Fibroblast of gingiva (primary cell): Measurements from ENCODE around the gene INTU.
"Not testable (repeated sequence)": the region's sequence is repeated elsewhere in the genome, so short reads cannot be mapped to it uniquely, and the experiment has no call there.

Experiments used
- DNase-seq: peaks from one replicate; pipeline ENCODE4 v3.0.0-alpha.2; 2011; ENCODE audit warnings: low read depth

Gene INTU

DNA sequence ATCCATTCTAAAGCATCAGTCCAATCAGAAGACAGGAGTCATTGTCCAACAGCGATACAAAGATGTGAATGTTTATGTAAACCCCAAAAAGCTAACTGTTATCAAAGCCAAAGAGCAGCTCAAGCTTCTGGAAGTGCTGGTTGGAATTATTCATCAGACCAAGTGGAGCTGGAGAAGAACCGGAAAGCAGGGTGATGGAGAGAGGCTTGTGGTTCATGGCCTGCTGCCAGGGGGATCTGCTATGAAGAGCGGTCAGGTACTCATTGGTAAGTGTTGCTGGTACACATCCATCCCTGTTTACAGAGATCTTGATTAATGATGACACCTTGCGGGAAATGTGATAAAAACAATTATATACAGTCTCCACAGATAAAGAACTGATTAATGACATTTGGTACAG lies 11.0 kb downstream of the INTU start:
- no peak for DNase-seq

DNA sequence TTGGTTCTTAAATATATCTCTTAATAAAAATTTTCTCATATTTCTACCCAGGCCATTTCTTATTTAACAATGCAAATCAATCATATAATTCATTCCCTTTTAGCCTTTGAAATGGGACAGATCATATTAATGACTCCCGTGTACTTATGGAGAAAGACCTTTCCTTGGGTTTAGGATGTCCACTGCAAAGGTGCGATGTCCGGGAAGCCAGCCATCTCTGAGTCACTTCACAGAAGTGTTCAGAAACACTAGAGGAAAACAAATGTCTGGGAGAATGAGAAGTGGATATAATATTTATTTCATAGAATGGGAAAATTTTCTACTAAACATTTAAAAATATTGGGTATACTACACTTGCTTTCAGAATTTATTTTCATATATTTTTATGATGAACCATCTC lies 15.3 kb downstream of the INTU start:
- no peak for DNase-seq

GRCh38 chr4:127655590-127655989 lies 22.8 kb downstream of the INTU start:
- DNase-seq = not testable (repeated sequence)

- DNase-seq = no peak
These were observed 23.4 kb downstream of the INTU start for GRCh38 chr4:127656047-127656680.

DNA sequence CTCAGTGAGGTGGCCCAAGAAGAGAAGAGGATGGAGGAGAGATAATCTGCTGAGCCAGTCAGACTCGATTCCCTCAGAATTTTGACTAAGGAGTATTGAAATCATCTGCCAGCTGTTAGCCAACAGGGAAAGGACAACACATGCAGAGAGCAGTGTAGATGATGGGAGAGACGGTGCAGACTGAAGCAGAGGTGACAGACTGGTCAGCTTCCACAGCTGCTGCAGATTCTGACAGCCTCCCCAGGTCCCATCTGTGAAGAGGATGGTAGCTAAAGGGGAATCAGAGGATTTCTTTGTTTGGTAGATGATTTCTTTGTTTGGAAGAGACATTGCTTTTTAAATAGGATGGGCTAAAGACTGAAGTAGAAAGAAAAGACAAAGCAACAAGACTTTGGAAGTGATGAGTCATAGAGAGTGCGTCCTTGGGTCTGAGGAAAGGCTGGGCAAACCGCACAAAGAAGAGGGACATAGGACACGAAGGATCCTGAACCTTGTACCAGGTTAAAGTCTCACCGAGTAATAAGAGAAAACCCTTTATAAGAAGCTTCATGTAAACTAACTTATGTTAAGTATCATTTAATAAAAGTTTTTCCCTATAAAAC lies 27.6 kb downstream of the INTU start:
- no peak for DNase-seq

DNA sequence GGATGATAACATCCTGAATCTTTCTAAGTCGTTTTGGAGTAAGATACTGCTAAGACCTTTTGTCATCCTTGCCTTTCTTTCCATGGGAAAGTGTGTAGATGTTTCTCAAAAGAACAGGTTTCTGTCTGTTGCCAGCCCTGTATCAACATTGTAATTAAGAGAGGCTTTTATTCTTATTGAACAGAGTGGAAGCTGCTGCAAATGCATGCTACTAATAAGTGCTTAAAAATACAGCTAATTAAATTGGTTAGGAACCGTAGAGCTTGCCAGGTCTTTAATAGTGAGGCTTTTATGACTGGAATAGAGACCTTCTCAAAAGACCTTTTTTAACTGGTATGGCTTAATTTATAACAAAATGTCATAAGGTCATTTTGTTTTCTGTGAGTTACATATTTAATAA lies 34.4 kb downstream of the INTU start:
- DNase-seq = no peak

DNA sequence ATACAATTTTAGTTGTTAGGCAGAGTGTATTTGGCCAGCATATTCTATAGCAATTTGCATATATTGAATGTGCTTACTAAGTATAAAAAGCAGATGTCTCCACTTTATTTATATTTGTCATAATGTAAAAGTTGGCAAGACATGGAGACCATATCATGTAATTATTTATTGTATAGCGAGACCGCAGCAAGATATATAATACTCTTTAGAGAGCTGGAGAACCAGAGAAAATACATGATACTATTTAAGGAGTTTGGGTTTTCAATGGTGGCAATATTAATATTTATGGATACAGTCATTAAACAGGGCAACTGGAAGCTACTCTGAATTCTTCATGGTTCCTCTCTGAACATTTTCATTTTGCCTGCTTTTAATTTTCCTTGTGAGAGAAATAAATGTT lies 35.0 kb downstream of the INTU start:
- no peak for DNase-seq

GRCh38 chr4:127668770-127669169 lies 36.0 kb downstream of the INTU start:
- DNase-seq = no peak

GRCh38 chr4:127669691-127670090 lies 36.9 kb downstream of the INTU start:
- DNase-seq = no peak

- DNase-seq = no peak
These were observed 39.4 kb downstream of the INTU start for GRCh38 chr4:127672111-127672510.

DNA sequence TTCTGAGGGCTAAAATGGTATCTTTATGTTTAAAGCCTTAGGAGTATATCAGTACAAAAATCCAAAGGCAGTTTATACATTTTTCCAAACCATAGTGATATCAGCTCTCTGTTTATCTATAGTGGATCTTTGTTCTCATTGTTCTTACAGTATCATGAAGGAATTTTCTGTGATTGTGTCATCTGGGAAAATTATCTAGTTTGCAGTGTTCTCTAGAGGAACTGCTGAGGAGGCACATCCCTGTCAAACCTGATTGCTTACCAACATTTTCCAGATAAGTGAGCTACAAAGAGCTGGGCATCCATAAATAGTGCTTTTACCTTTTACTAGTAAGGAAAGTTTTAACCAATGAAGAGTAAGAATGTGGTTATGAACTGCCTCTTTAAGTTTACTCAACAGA lies 52.5 kb downstream of the INTU start:
- peak; percentile 6 for DNase-seq

- no peak for DNase-seq
These were observed 53.9 kb downstream of the INTU start for GRCh38 chr4:127686658-127687057.

DNA sequence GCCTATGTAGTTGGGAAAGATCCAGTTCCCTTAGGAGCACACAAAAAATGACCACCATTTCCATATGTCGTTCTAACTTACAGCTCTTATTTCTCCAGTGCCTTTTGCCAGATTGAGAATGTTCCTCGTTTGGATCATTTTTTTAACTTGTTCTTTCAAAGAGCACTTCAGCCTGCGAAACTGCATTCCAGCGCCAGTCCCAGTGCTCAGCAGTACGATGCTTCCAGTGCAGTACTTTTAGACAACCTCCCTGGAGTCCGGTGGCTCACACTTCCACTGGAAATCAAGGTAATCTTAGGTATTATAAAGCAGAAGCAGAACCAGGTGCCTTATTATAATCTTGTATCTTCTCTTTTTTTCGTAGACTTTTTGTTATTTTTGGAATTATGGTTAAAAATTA lies 54.8 kb downstream of the INTU start:
- DNase-seq = no peak

DNA sequence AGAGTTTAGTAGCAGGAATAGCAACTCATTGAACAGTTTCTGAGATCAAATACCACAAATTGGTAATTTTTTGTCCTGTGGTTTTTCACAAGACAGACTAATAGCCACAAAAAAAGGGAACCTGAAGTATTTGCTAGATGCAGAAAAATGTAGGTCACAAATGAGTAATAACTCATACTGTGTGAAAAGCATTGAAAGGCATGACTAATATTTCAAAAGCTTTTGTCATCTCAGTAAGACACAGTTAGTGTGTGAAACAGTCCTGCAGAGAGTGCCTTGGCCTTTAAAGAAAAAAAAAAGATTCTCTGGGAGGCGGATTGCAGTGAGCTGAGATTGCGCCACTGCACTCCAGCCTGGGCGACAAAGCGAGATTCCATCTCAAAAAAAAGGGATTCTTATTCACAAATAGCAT lies 66.0 kb downstream of the INTU start:
- DNase-seq = peak; percentile 74

GRCh38 chr4:127708985-127709384 lies 76.2 kb downstream of the INTU start:
- peak; percentile 30 for DNase-seq

- DNase-seq = no peak
These were observed 76.7 kb downstream of the INTU start for GRCh38 chr4:127709456-127709855.

- no peak for DNase-seq
These were observed 97.6 kb downstream of the INTU start, which contains the start of gene SLC25A31 for GRCh38 chr4:127730142-127730913. Gene SLC25A31, plus strand, starts transcription at chr4:127730400. Its CDS starts 146 bp downstream, at chr4:127730546.

DNA sequence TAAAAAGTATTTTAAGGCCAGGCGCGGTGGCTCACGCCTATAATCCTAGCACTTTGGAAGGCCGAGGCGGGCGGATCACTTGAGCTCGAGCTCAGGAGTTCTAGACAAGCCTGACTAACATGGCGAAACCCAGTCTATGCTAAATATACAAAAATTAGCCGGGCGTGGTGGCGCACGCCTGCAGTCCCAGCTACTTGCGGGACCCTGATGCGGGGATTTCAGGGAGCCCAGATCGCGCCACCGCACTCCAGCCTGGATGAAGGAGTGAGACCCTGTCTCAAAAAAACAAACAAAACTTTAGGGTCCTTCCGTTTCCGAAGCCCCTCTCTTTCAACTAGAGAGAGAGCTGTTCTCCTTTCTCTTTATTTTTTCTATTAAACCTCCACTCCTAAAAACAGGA lies 98.6 kb downstream of the INTU start:
- DNase-seq = no peak

DNA sequence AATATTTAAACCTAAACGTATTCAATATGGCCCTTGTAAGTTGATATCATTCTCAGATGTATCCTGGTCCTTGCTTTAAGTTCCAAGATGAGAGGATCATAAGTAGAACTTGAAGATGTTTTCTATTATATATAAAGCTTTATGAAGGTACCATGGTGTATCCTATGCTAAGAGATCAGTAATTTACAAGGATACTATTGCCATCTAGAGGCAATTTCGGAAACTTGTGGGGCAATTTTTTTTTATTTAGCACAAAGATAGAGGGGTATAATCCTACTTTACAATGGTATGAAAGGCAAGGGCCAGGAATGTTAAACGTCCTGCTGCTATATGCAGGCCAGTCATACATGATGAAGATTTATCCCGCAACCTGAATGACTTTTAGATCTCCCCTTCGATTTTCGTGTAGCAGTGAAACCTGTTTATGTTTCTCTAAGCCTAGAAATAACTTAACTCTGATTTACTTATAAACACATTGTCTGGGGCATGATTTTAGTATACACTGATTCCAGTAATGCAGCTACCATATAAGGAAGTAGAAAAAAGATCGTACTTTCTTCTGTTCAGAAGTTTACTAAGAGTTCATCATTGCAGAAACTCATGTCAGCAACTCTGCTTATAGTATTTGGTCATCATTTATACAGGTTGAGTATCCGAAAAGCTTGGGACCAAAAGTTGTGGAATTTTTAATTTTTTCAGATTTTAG lies 100.0 kb downstream of the INTU start:
- DNase-seq = peak; percentile 32

GRCh38 chr4:127734976-127735375 lies 102.2 kb downstream of the INTU start:
- DNase-seq = no peak

- no peak for DNase-seq
These were observed 104.5 kb downstream of the INTU start for GRCh38 chr4:127737295-127737694.

DNA sequence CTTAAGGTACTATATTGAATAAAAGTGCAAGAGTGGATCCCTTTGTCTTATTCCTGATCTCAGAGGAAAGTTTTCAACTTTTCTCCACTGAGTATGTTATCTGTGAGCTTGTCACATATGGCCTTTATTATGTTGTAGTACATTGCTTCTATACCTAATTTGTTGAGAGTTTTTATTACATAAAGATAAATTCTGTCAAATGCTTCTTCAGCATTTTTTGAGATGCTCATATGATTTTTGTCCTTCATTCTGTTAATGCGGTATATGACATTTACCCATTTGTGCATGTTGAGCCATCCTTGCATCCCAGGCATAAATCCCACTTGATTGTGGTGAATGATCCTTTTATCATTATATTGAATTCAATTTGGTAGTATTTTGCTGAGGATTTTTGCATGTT lies 108.5 kb downstream of the INTU start:
- DNase-seq = no peak

- DNase-seq = no peak
These were observed 115.1 kb downstream of the INTU start for GRCh38 chr4:127747883-127748282.
